ENCODE data around the gene PDE2A.
A peak's percentile ranks its signal among the peaks of the same experiment; 100 is the strongest.

PDE2A gene

GRCh38 chr11:72657411-72658100, 16.7 kb downstream of the PDE2A start:
- no peak for DNase-seq

GRCh38 chr11:72655896-72656464, 18.2 kb downstream of the PDE2A start:
- no peak for DNase-seq

GRCh38 chr11:72655014-72655413, 19.2 kb downstream of the PDE2A start:
- DNase-seq: no peak

GRCh38 chr11:72653649-72654048, 20.6 kb downstream of the PDE2A start:
- no peak for DNase-seq

GRCh38 chr11:72652873-72653630, 21.2 kb downstream of the PDE2A start:
- DNase-seq: no peak

GRCh38 chr11:72652133-72652532, 22.1 kb downstream of the PDE2A start:
- no peak for DNase-seq

GRCh38 chr11:72649215-72649976, 24.8 kb downstream of the PDE2A start:
- DNase-seq: no peak

- DNase-seq: no peak
Measured at GRCh38 chr11:72648384-72649136, 25.7 kb downstream of the PDE2A start.

- no peak for DNase-seq
Measured at GRCh38 chr11:72647882-72648281, 26.3 kb downstream of the PDE2A start.

GRCh38 chr11:72646472-72646871, 27.8 kb downstream of the PDE2A start:
- DNase-seq: no peak

GRCh38 chr11:72646024-72646423, 28.2 kb downstream of the PDE2A start:
- no peak for DNase-seq

- no peak for DNase-seq
Measured at GRCh38 chr11:72643547-72643946, 30.7 kb downstream of the PDE2A start.

GRCh38 chr11:72642884-72643522, 31.2 kb downstream of the PDE2A start:
- peak; percentile 93 for DNase-seq

- DNase-seq: peak; percentile 56
Measured at GRCh38 chr11:72642043-72642883, 32.0 kb downstream of the PDE2A start.

GRCh38 chr11:72641522-72642042, 32.6 kb downstream of the PDE2A start:
- no peak for DNase-seq

GRCh38 chr11:72639502-72640375, 34.5 kb downstream of the PDE2A start:
- DNase-seq: no peak

- DNase-seq: no peak
Measured at GRCh38 chr11:72637926-72638325, 36.3 kb downstream of the PDE2A start.

- no peak for DNase-seq
Measured at GRCh38 chr11:72637198-72637597, 37.0 kb downstream of the PDE2A start.

GRCh38 chr11:72636376-72636775, 37.8 kb downstream of the PDE2A start:
- DNase-seq: no peak

Measured in right kidney (tissue), 1 donor.